Fibroblast of villous mesenchyme (primary cell): ENCODE measurements around the gene KRT85. TPM values are rescaled to one million over a fixed set of nuclear protein-coding genes. Genes with fewer than 3 reads are reported as not detected.

Experiments
- DNase-seq: peaks from one replicate; pipeline ENCODE4 v3.0.0-alpha.2; 2010; ENCODE audit warnings: low read depth
- H3K4me3 ChIP-seq: 2 replicates; pipeline ENCODE4 v1.5.1; 2011; ENCODE audit warnings: low read depth, mild to moderate bottlenecking, low read length
- CTCF ChIP-seq: IDR thresholded peaks from 2 replicates; pipeline ENCODE4 v1.5.1; 2012; ENCODE audit warnings: low read depth, mild to moderate bottlenecking, low read length; ENCODE audit not compliant: insufficient read depth
- total RNA-seq: library from RNA; depleted of rRNA; stranded (reverse); fragments of >200 nt; gene quantifications from 2 replicates; pipeline ENCODE4 v1.2.3, GENCODE V29; 2012

The KRT85 gene
- total RNA-seq, 1 donor: not detected

- no peak overlapping the region for H3K4me3 ChIP-seq
- TF ChIP-seq CTCF: no peak
- no peak for DNase-seq
Measured at GRCh38 chr12:52402377-52402776, 35.1 kb upstream of the KRT85 start.

- DNase-seq: no peak
- no peak overlapping the region for H3K4me3 ChIP-seq
- TF ChIP-seq CTCF: no peak
Measured at GRCh38 chr12:52401926-52402325, 34.6 kb upstream of the KRT85 start.

GRCh38 chr12:52401526-52401925 lies 34.2 kb upstream of the KRT85 start:
- no peak for TF ChIP-seq CTCF
- DNase-seq: no peak
- no peak overlapping the region for H3K4me3 ChIP-seq

- TF ChIP-seq CTCF: no peak
- DNase-seq: no peak
- H3K4me3 ChIP-seq: no peak overlapping the region
Measured at GRCh38 chr12:52400906-52401305, 33.6 kb upstream of the KRT85 start.

- DNase-seq: no peak
- TF ChIP-seq CTCF: no peak
- H3K4me3 ChIP-seq: no peak overlapping the region
Measured at GRCh38 chr12:52399756-52400155, 32.5 kb upstream of the KRT85 start.

- no peak for TF ChIP-seq CTCF
- no peak for DNase-seq
- no peak overlapping the region for H3K4me3 ChIP-seq
Measured at GRCh38 chr12:52398176-52398575, 30.9 kb upstream of the KRT85 start.

GRCh38 chr12:52396656-52397055 lies 29.4 kb upstream of the KRT85 start:
- H3K4me3 ChIP-seq: no peak overlapping the region
- TF ChIP-seq CTCF: no peak
- no peak for DNase-seq
